Measurements from ENCODE around the gene STK11. TPM values are rescaled to one million over a fixed set of nuclear protein-coding genes. Genes with fewer than 3 reads are reported as not detected.

STK11 gene
- total RNA-seq, 4 donors from 2014 or later = 52.2 to 95.7 (median 73.2) TPM

DNA sequence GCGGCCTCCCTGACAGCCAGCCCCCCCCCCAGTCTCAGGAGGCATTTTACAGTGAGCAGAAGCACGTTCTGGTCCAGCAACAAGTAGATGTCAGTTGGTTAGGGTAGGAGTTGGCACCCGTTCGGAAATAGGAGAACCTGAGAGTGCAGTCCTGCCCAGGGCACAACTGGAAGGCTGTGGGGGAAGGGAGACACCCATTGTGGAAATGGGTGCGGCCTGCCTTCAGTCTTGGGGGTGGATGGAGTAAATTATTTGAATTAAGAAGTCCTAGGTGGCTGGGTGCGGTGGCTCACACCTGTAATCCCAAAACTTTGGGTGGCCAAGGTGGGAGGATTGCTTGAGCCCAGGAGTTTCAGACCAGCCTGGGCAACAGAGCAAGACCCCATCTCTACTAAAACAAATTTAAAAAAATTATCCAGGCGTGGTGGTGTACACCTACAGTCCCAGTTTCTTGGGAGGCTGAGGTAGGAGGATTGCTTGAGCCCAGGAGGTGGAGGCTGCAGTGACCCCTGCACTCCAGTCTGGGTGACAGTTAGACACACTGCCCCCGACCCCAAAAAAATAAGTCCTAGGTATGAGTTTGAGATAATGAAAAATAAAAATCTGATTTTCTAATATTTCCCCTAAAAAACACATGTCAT is 64.8 kb downstream of the STK11 start:
- TF ChIP-seq CTCF (IDR thresholded peaks at IDR 0.05) (no peak), EP300 (IDR thresholded peaks at IDR 0.05) (no peak)
- H3K4me3 ChIP-seq = peak overlapping the region; percentile 68 to 95 (median 86)
- H3K9me3 ChIP-seq = no peaks in the 10 kb centered on the region
- H3K27ac ChIP-seq (replicated peaks in 1 of 4) = peak overlapping the region; percentile 97 to 100 (median 100)
- intact Hi-C loops (cut with DNase I) = no loop called here
- 35% methylated on average over 4 of the region's 8 CpGs for WGBS
- H3K27me3 ChIP-seq = no peaks in the 10 kb centered on the region
- peaks cover 34 to 47% (median 45%) of the 10 kb centered on the region in 4 donors for H3K36me3 ChIP-seq
- DNase-seq (ENCODE audit: extremely low spot score) = no peak
- peaks cover 83 to 93% (median 91%) of the 10 kb centered on the region in 4 donors for H3K4me1 ChIP-seq

DNA sequence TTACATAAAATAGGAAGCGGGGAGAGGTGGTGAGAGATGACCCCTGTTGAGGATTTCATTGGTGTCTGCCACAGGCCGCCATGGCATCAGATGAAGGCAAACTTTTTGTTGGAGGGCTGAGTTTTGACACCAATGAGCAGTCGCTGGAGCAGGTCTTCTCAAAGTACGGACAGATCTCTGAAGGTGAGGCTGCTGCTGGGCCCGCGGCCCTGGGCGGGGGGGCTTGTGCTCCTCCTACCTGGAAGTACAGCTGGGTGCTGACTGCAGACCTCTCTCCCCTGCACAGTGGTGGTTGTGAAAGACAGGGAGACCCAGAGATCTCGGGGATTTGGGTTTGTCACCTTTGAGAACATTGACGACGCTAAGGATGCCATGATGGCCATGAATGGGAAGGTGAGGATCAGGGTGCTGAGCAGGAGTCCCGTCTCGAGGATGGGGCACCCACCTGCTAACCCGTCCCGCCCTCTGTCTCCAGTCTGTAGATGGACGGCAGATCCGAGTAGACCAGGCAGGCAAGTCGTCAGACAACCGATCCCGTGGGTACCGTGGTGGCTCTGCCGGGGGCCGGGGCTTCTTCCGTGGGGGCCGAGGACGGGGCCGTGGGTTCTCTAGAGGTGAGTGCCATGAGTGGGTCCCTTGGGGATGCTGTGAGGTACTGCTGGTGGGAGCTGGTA is 65.4 kb downstream of the STK11 start:
- TF ChIP-seq EP300 (IDR thresholded peaks at IDR 0.05) (no peak), POLR2AphosphoS5 (IDR thresholded peaks at IDR 0.05) (no peak), CTCF (IDR thresholded peaks at IDR 0.05) (no peak), POLR2A (IDR thresholded peaks at IDR 0.05; ENCODE audit: low read depth) (no peak)
- H3K9me3 ChIP-seq = no peaks in the 10 kb centered on the region
- peaks cover 77 to 88% (median 85%) of the 10 kb centered on the region in 4 donors for H3K4me1 ChIP-seq
- H3K27me3 ChIP-seq = no peaks in the 10 kb centered on the region
- peak overlapping the region; percentile 97 to 100 (median 100) for H3K27ac ChIP-seq (replicated peaks in 1 of 4)
- 53% methylated on average over 8 of the region's 26 CpGs for WGBS
- peaks cover 34 to 47% (median 45%) of the 10 kb centered on the region in 4 donors for H3K36me3 ChIP-seq
- intact Hi-C loops (cut with DNase I) = no loop called here
- peak overlapping the region; percentile 68 to 95 (median 86) for H3K4me3 ChIP-seq
- DNase-seq (ENCODE audit: extremely low spot score) = no peak

GRCh38 chr19:1271528-1272422 is 66.2 kb downstream of the STK11 start:
- no peak for TF ChIP-seq CTCF (IDR thresholded peaks at IDR 0.05)
- no peak for TF ChIP-seq POLR2AphosphoS5 (IDR thresholded peaks at IDR 0.05)
- no peak for TF ChIP-seq POLR2A (IDR thresholded peaks at IDR 0.05; ENCODE audit: low read depth)
- no peak for TF ChIP-seq EP300 (IDR thresholded peaks at IDR 0.05)
- peaks cover 79 to 88% (median 85%) of the 10 kb centered on the region in 4 donors for H3K4me1 ChIP-seq
- H3K27me3 ChIP-seq = no peaks in the 10 kb centered on the region
- peak overlapping the region; percentile 97 to 100 (median 100) for H3K27ac ChIP-seq (replicated peaks in 1 of 4)
- no peak for DNase-seq (ENCODE audit: extremely low spot score)
- peaks cover 34 to 48% (median 46%) of the 10 kb centered on the region in 4 donors for H3K36me3 ChIP-seq
- H3K9me3 ChIP-seq = no peaks in the 10 kb centered on the region
- intact Hi-C loops (cut with DNase I) = no loop called here
- WGBS = 65% methylated on average over 28 of the region's 37 CpGs
- H3K4me3 ChIP-seq = peak overlapping the region; percentile 68 to 95 (median 86)

- no peaks in the 10 kb centered on the region for H3K27me3 ChIP-seq
- H3K9me3 ChIP-seq = no peaks in the 10 kb centered on the region
- peaks cover 73 to 84% (median 82%) of the 10 kb centered on the region in 4 donors for H3K4me1 ChIP-seq
- peak overlapping the region; percentile 68 to 95 (median 86) for H3K4me3 ChIP-seq
- peak overlapping the region; percentile 97 to 100 (median 100) for H3K27ac ChIP-seq (replicated peaks in 1 of 4)
- intact Hi-C loops (cut with DNase I) = no loop called here
- 56% methylated on average over 33 of the region's 33 CpGs for WGBS
- peaks cover 34 to 57% (median 51%) of the 10 kb centered on the region in 4 donors for H3K36me3 ChIP-seq
- no peak for DNase-seq (ENCODE audit: extremely low spot score)
- TF ChIP-seq POLR2AphosphoS5 (IDR thresholded peaks at IDR 0.05) (no peak), CTCF (IDR thresholded peaks at IDR 0.05) (no peak), EP300 (IDR thresholded peaks at IDR 0.05) (no peak), POLR2A (IDR thresholded peaks at IDR 0.05; ENCODE audit: low read depth) (peak; percentile 5)
These were observed 67.1 kb downstream of the STK11 start for GRCh38 chr19:1272423-1273262.
